ENCODE data around the gene CP. TPM values are rescaled to one million over a fixed set of nuclear protein-coding genes. Genes with fewer than 3 reads are reported as not detected.
A peak's percentile ranks its signal among the peaks of the same experiment; 100 is the strongest.

The CP gene
- total RNA-seq, 6 donors from 2014 or later: 3.9 to 87.3 (median 18.9) TPM

DNA sequence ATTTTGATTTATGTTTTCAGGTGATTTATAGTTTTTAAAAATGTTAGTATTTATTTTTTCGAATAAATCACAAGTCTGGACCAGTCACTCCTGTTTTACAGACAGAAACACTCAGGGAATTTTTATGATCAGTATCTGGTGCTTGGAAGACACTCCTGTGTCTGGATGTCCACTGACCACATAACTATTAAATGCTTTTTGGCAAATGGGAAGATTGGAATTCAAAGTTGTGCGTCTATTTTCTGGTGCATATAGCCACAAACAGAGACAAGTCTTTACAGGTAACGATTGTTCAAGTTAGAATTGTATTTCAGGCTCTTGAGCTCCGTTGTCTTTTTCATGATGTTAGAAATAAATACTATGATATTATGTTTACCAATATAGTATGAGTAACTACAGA, 12.2 kb downstream of the CP start:
- no peak for ATAC-seq (ENCODE audit: low FRiP score in 2 of 2)

DNA sequence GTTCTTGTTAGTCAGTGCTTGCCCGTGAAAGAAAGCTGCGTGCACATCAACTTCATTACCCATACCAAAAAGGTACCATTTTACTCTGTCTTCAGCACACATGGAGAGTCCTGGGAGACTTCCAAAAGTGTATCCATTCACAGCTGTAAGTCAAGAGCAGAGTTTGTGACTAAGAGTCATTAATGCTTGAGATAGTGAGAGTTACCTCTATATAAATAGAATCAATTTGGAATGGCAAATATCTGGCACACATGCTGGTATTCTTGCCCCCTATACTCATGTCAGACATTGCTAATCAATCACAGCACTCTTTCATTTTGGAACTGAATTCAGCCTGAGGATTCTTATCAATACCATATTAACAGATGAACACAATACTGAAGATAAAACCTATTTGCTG, 14.2 kb downstream of the CP start:
- TF ChIP-seq EP300 (IDR thresholded peaks at IDR 0.05): no peak
- no peak for TF ChIP-seq POLR2AphosphoS5 (IDR thresholded peaks at IDR 0.05)
- no peak for TF ChIP-seq POLR2A (IDR thresholded peaks at IDR 0.05)
- TF ChIP-seq, protein P1, sequence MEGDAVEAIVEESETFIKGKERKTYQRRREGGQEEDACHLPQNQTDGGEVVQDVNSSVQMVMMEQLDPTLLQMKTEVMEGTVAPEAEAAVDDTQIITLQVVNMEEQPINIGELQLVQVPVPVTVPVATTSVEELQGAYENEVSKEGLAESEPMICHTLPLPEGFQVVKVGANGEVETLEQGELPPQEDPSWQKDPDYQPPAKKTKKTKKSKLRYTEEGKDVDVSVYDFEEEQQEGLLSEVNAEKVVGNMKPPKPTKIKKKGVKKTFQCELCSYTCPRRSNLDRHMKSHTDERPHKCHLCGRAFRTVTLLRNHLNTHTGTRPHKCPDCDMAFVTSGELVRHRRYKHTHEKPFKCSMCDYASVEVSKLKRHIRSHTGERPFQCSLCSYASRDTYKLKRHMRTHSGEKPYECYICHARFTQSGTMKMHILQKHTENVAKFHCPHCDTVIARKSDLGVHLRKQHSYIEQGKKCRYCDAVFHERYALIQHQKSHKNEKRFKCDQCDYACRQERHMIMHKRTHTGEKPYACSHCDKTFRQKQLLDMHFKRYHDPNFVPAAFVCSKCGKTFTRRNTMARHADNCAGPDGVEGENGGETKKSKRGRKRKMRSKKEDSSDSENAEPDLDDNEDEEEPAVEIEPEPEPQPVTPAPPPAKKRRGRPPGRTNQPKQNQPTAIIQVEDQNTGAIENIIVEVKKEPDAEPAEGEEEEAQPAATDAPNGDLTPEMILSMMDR (IDR thresholded peaks at IDR 0.05): no peak
- Histone ChIP-seq H3K27me3 (no peaks in the 10 kb centered on the region), H3K27ac (no peak overlapping the region), H3K4me1 (no peaks in the 10 kb centered on the region), H3K4me3 (no peak overlapping the region), H3K36me3 (no peaks in the 10 kb centered on the region), H3K9me3 (no peaks in the 10 kb centered on the region)
- ATAC-seq (ENCODE audit: low FRiP score in 2 of 2) (no peak), DNase-seq (no peak)
- WGBS, 2 donors: 93 to 100% methylated on average over 2 of the region's 2 CpGs

More for the DNA sequence above, 12.2 kb downstream of the CP start:
- WGBS, 2 donors: 84 to 94% methylated on average over 4 of the region's 4 CpGs
- no peaks in the 10 kb centered on the region for H3K27me3 ChIP-seq
- no peaks in the 10 kb centered on the region for H3K4me1 ChIP-seq
- no peaks in the 10 kb centered on the region for H3K36me3 ChIP-seq
- no peak for DNase-seq
- no peak overlapping the region for H3K27ac ChIP-seq
- TF ChIP-seq POLR2A (IDR thresholded peaks at IDR 0.05) (no peak), POLR2AphosphoS5 (IDR thresholded peaks at IDR 0.05) (no peak), EP300 (IDR thresholded peaks at IDR 0.05) (no peak)
- TF ChIP-seq, protein P1 (IDR thresholded peaks at IDR 0.05): no peak
- H3K4me3 ChIP-seq: no peak overlapping the region
- H3K9me3 ChIP-seq: no peaks in the 10 kb centered on the region

DNA sequence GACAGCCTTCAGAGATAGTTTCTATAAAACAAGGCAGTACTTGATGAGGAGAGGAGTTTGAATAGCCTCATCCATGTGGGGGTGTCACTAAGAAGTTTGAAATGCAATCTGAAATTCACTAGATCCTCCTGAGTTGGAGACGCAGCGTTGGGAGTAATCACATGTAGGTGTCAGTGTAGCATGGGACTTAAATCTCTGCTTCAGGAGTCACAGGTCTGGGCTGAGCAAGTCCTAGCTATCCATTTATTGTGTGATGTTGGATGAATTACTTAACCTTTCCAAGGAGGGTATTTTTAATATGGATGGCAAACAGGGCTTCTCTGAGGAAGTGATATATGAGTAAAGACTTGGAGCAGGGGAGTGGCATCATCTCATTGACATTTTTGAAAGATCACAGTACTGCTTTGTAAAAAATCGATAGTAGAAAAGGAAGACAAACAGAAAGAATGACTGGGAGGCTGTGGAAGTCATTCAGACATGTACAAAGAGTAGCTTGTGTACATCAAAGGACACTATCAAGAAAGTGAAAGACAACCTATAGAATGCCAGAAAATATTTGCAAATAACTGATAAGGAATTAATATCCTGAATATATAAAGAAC, 17.1 kb downstream of the CP start:
- TF ChIP-seq POLR2AphosphoS5 (IDR thresholded peaks at IDR 0.05) (no peak), EP300 (IDR thresholded peaks at IDR 0.05) (no peak), POLR2A (IDR thresholded peaks at IDR 0.05) (no peak)
- TF ChIP-seq, protein P1 (IDR thresholded peaks at IDR 0.05): no peak
- WGBS, 2 donors: 85 to 88% methylated on average over 3 of the region's 3 CpGs
- H3K9me3 ChIP-seq: no peaks in the 10 kb centered on the region
- H3K4me3 ChIP-seq: no peak overlapping the region
- H3K4me1 ChIP-seq: peaks cover 0 to 3% (median under 1%) of the 10 kb centered on the region in 4 donors
- H3K36me3 ChIP-seq: no peaks in the 10 kb centered on the region
- no peaks in the 10 kb centered on the region for H3K27me3 ChIP-seq
- ATAC-seq (ENCODE audit: low FRiP score in 2 of 2) (no peak), DNase-seq (no peak)
- no peak overlapping the region for H3K27ac ChIP-seq

DNA sequence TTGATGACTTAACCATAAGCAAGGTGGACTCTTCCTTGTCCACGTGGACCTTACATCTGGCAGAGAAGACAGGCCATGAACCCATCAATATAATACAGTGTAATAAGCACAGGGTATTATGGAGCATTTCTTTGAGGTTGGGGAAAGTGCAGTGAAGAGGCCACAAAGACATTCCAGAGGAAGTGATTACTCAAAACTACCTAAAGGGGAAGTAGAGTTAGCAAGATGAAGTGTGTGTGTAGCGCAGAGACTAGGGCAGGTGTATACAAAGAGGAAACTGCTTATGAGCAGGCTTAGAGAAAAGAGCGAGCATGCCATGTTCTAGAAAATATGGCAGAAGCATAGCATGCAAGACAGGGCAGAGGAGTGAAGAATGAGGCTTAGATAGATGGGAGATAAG, 17.9 kb downstream of the CP start:
- Histone ChIP-seq H3K9me3 (no peaks in the 10 kb centered on the region), H3K4me1 (peaks cover 0 to 5% (median 2%) of the 10 kb centered on the region in 4 donors), H3K27me3 (no peaks in the 10 kb centered on the region), H3K27ac (no peak overlapping the region), H3K4me3 (no peak overlapping the region), H3K36me3 (no peaks in the 10 kb centered on the region)
- 50 to 61% methylated on average over 3 of the region's 3 CpGs for WGBS, 2 donors
- TF ChIP-seq POLR2AphosphoS5 (IDR thresholded peaks at IDR 0.05): no peak
- TF ChIP-seq EP300 (IDR thresholded peaks at IDR 0.05): no peak
- TF ChIP-seq POLR2A (IDR thresholded peaks at IDR 0.05): no peak
- TF ChIP-seq, protein P1 (IDR thresholded peaks at IDR 0.05): no peak
- ATAC-seq (ENCODE audit: low FRiP score in 2 of 2) (peak in 1 of 2 donors; percentile 34), DNase-seq (no peak)

DNA sequence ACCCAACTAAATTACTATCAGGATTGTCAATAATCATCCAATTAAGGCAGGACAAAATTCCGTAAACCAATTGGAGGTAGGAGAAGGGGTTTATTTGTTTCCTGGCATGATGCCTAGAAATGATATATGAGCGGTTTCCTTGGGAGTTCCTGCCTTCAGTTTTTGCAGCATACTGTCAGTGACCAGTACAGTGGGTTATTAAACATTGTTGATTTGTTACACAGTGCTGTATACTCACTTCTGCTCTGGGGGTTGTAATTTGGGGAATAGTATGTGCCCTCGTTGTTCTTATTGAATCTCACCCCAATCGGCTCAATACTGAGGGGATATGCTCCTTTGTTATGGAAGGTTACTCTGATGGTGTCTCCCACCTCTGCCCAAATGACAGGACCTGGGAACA, 22.2 kb downstream of the CP start:
- H3K9me3 ChIP-seq: no peaks in the 10 kb centered on the region
- no peaks in the 10 kb centered on the region for H3K36me3 ChIP-seq
- H3K27me3 ChIP-seq: no peaks in the 10 kb centered on the region
- no peak for DNase-seq
- no peak for TF ChIP-seq EP300 (IDR thresholded peaks at IDR 0.05)
- no peak for TF ChIP-seq POLR2A (IDR thresholded peaks at IDR 0.05)
- no peak for TF ChIP-seq POLR2AphosphoS5 (IDR thresholded peaks at IDR 0.05)
- TF ChIP-seq, protein P1 (IDR thresholded peaks at IDR 0.05): no peak
- no peak overlapping the region for H3K27ac ChIP-seq
- no peak overlapping the region for H3K4me3 ChIP-seq
- ATAC-seq (ENCODE audit: low FRiP score in 2 of 2): no peak
- peaks cover 0 to 11% (median 4%) of the 10 kb centered on the region in 4 donors for H3K4me1 ChIP-seq
- WGBS, 2 donors: 14 to 37% methylated on average over 4 of the region's 4 CpGs

All from upper lobe of left lung (tissue), 6 donors.